ENCODE data around the gene SEC11A.

- TF ChIP-seq EZH2 (IDR thresholded peaks at IDR 0.05; ENCODE audit: borderline replicate concordance), result no peak
- TF ChIP-seq CTCF (IDR thresholded peaks at IDR 0.05; ENCODE audit: poor library complexity), result no peak
Observed at GRCh38 chr15:84658788-84659411, 57.0 kb downstream of the SEC11A start.

All from hepatocyte (in vitro differentiated cells).